Pancreas (tissue), 10 donors: Measurements from ENCODE around the gene KCNK15. TPM values are rescaled to one million over a fixed set of nuclear protein-coding genes. Genes with fewer than 3 reads are reported as not detected.

Source experiments
- ATAC-seq, 4 donors: fragments of 200-7000 bp; cut with Tn5 transposase; one replicate each; pipeline versions ENCODE4 v1.8.0 to v1.9.1; 2020; ENCODE audit warnings: mild to moderate bottlenecking in 4 of 4, moderate library complexity in 4 of 4
- DNase-seq, 6 donors: peaks; one replicate each; pipeline ENCODE4 v3.0.0-alpha.2; 2020
- FAIRE-seq: peaks from 2 replicates; lab custom pipeline; 2012; peaks lifted over from hg19 to GRCh38; lab: Jason Lieb, UNC
- H3K27ac ChIP-seq, 4 donors: fragments of 200-600 bp; sonication (generic); 1 replicate in 3 of 4; 2 replicates in 1 of 4; pipeline versions ENCODE4 v1.5.0 to v1.8.0; 2020
- H3K27me3 ChIP-seq, 4 donors: fragments of 200-600 bp; one replicate each; pipeline ENCODE4 v1.8.0; 2021
- H3K36me3 ChIP-seq, 3 donors: fragments of 200-600 bp; sonication (generic) in 1 of 3; one replicate each; pipeline versions ENCODE4 v1.5.0 to v1.8.0; 2020 to 2021
- H3K4me1 ChIP-seq, 3 donors: fragments of 200-600 bp; one replicate each; pipeline ENCODE4 v1.8.0; 2021
- H3K4me3 ChIP-seq, 4 donors: fragments of 200-600 bp; sonication (generic) in 2 of 4; one replicate each; pipeline versions ENCODE4 v1.5.0 to v1.8.0; 2020 to 2021
- H3K9me3 ChIP-seq, 4 donors: fragments of 200-600 bp; one replicate each; pipeline ENCODE4 v1.8.0; 2021
- WGBS, 2 donors: extraction: QIAGEN DNeasy Blood & Tissue Kit; methylation state at CpG; one replicate each; pipeline ENCODE4 v1.1.7; 2013; 5-methylcytosine and 5-hydroxymethylcytosine counted together
- intact Hi-C, 3 donors: fragments of 100-400 bp; cut with DNase I; formaldehyde crosslinking; loops; one replicate each; pipeline versions ENCODE4 v1.11.1 to v1.14.2; 2022
- polyA plus RNA-seq, 2 donors: library from polyadenylated mRNA; stranded (reverse); fragments of 200-250 nt; gene quantifications; one replicate each; pipeline ENCODE4 v1.2.3, GENCODE V29; 2013
- total RNA-seq, 6 donors: library from RNA; stranded (reverse); fragmentation: NEBNext Ultra II Directional in 4 of 6; extraction: Animal tissue kit (Norgen Biotek cat#: 25700) in 4 of 6; gene quantifications; one replicate each; pipeline versions ENCODE4 v1.2.1 to v1.2.4, GENCODE V29; 2021 to 2023
- TF ChIP-seq, protein P1 (sequence below), 4 donors: fragments of 200-600 bp; sonication (generic) in 3 of 4; IDR thresholded peaks; one replicate each; pipeline versions ENCODE4 v1.5.0 to v1.8.0; 2021; ENCODE audit warnings: antibody characterized with exemption in 4 of 4
- donor health status: healthy with polysubstance abuse.
- donor health status: DM: no; HTN: no; CAD: no; lungs with moderate emphysema.
- donor health status: DM: no; HTN: no; CAD: no.
- donor health status: control.
- donor health status: control.
- donor health status: Bipolar disorder and iron deficiency.
- donor health status: DM: yes; HTN: yes; CAD: no.
- donor health status: DM: no; HTN: no; CAD: no.
- donor health status: DM: no; HTN: no; CAD: no.
- donor health status: DM: yes; HTN: yes; CAD: no.

KCNK15 gene
- total and polyA plus RNA-seq, 8 donors: 0.42 to 2.5 (median 1.0) TPM

DNA sequence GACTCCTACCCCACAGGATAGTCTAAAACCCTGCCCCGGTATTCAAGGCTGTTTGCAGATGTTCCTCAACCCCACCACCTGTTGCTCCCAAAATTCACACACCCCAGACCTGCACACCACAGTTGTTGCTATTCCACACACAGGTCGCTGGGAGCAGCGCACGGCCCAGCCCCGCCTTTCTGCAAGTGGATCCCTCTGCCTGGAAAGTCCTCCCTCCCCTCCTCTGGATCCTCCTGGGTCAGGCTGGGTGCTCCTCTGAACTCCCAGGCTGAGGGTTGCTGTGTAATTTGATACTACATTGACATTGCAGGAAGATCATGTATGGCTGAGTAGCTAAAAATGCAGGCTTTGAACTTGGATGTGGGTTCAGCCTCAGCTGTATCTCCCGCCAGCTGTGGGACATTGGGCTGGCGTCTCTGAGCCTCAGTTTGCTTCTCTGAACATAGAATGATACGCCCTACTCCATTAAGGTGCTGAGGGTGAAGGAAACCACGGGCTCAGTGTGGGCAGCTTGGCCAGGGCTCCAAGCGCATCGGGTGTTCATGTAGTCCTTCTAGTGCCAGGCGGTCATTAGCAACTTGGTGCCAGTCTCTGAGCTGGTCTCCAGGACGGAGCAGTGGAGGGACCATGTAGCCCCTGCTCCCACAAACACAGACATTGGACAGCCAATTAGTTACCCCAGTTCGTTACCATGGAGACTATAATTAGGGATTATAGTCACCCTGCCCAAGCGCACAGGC is 44.4 kb upstream of the KCNK15 start:
- DNase-seq (peak in 1 of 6 donors; percentile 30), ATAC-seq (peak in 1 of 4 donors; percentile 40)
- 63 to 69% methylated on average over 15 of the region's 15 CpGs for WGBS, 2 donors

DNA sequence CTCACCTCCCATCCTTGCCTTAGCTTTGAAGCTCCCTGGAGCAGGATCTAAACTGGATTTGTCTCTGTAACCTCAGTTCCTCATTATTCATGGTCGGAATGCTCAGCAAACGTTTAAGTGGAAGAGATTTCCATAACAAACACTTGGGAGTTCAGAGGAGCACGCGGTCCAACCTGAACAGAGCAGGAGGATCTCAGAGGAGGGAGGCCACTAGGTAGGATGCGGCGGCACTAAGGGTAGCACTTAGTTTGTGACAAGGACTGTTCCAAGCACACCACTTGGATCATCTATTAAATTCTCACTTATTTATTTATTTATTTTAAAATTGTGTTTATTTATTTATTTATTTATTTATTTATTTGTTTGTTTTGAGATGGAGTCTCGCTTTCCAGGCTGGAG is 43.8 kb upstream of the KCNK15 start:
- ATAC-seq (no peak), FAIRE-seq (no peak), DNase-seq (peak in 1 of 6 donors; percentile 6)
- Histone ChIP-seq H3K27ac (no peak overlapping the region), H3K4me3 (no peak overlapping the region), H3K9me3 (no peaks in the 10 kb centered on the region), H3K36me3 (no peaks in the 10 kb centered on the region), H3K27me3 (no peaks in the 10 kb centered on the region), H3K4me1 (no peaks in the 10 kb centered on the region)
- intact Hi-C loops: no loop called here
- whole genome bisulfite sequencing, 2 donors: 73 to 77% methylated on average over 7 of the region's 7 CpGs
- TF ChIP-seq, protein P1, sequence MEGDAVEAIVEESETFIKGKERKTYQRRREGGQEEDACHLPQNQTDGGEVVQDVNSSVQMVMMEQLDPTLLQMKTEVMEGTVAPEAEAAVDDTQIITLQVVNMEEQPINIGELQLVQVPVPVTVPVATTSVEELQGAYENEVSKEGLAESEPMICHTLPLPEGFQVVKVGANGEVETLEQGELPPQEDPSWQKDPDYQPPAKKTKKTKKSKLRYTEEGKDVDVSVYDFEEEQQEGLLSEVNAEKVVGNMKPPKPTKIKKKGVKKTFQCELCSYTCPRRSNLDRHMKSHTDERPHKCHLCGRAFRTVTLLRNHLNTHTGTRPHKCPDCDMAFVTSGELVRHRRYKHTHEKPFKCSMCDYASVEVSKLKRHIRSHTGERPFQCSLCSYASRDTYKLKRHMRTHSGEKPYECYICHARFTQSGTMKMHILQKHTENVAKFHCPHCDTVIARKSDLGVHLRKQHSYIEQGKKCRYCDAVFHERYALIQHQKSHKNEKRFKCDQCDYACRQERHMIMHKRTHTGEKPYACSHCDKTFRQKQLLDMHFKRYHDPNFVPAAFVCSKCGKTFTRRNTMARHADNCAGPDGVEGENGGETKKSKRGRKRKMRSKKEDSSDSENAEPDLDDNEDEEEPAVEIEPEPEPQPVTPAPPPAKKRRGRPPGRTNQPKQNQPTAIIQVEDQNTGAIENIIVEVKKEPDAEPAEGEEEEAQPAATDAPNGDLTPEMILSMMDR (IDR thresholded peaks at IDR 0.05): no peak

More for the DNA sequence above, 44.4 kb upstream of the KCNK15 start:
- no peaks in the 10 kb centered on the region for H3K27me3 ChIP-seq
- FAIRE-seq: no peak
- H3K9me3 ChIP-seq: no peaks in the 10 kb centered on the region
- no peak overlapping the region for H3K27ac ChIP-seq
- intact Hi-C loops: no loop called here
- no peak overlapping the region for H3K4me3 ChIP-seq
- no peaks in the 10 kb centered on the region for H3K36me3 ChIP-seq
- TF ChIP-seq, protein P1 (IDR thresholded peaks at IDR 0.05): no peak
- H3K4me1 ChIP-seq: no peaks in the 10 kb centered on the region

DNA sequence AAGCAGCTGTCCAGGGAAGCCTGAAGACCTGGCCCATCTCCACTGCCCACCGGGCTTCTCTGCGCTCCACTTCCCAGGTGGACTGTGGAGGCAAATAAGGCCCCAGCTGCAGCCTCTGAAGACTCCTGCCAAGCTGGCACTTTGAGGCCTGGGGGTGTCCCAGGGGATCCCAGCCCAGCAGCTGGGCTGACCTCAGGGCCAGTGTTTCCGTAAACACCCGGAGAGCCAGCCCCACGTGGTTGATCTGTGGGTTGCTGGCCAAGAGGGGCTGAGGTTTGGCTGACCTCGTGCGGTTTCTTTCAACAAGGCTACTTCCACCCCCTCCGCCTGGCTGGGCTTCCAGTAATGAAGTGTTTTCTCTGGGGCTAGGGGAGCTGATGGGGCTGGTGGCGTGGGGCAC is 42.9 kb upstream of the KCNK15 start:
- DNase-seq (peak in 4 of 6 donors; percentile 25 to 58 (median 42)), ATAC-seq (peak; percentile 21 to 82 (median 72)), FAIRE-seq (no peak)
- H3K9me3 ChIP-seq: no peaks in the 10 kb centered on the region
- WGBS, 2 donors: 41 to 48% methylated on average over 8 to 9 of the region's 9 CpGs
- H3K4me1 ChIP-seq: no peaks in the 10 kb centered on the region
- TF ChIP-seq, protein P1 (IDR thresholded peaks at IDR 0.05): no peak
- H3K27ac ChIP-seq: no peak overlapping the region
- H3K4me3 ChIP-seq: no peak overlapping the region
- no peaks in the 10 kb centered on the region for H3K27me3 ChIP-seq
- intact Hi-C loops: no loop called here
- H3K36me3 ChIP-seq: no peaks in the 10 kb centered on the region

DNA sequence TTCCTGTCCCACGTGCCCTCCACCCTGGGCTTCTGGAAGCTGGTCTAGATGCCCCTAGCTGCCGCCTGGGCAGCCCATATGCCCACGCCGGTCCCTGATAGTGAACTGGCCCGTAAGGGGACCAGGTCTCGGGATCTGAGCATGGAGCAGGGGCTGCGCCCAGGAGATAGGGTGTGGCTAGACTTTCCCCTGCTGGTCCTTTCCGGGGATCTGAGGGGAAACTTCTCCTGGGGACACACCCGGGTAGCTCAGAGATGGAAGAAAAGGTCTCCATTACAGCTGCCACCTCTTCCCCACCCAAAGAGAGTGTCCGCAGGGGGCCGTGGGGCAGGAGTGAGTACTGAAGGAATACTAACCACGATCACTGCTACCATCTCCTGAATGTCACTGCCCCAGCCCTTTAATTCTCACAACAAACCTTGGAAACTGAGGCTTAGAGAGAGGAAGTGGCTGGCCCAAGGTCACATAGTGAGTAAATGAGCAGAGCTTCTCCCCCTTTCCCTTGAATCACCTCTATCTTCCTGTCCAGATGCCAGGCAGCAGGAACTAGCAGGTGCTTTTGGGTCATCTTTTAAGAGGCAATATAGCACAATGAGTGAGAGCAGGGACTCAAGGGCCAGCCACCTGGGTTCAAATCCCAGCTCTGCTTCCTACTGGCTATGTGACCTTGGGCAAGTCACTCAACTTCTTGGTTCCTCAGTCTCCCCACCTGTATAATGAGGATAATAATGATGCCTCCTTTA is 42.3 kb upstream of the KCNK15 start:
- Histone ChIP-seq H3K36me3 (no peaks in the 10 kb centered on the region), H3K27ac (no peak overlapping the region), H3K4me3 (no peak overlapping the region), H3K4me1 (no peaks in the 10 kb centered on the region), H3K9me3 (no peaks in the 10 kb centered on the region), H3K27me3 (no peaks in the 10 kb centered on the region)
- DNase-seq (no peak), ATAC-seq (peak in 2 of 4 donors; percentile 7 to 20), FAIRE-seq (no peak)
- TF ChIP-seq, protein P1 (IDR thresholded peaks at IDR 0.05): no peak
- intact Hi-C loops: no loop called here
- 71 to 86% methylated on average over 12 of the region's 12 CpGs for WGBS, 2 donors
